K562 (cell line): ENCODE data around the gene F13B. TPM values are rescaled to one million over a fixed set of nuclear protein-coding genes. Genes with fewer than 3 reads are reported as not detected.

Source experiments
- ADNP ChIP-seq: fragments of 200-800 bp; sonication (Bioruptor generic); IDR thresholded peaks from 2 replicates; pipeline ENCODE4 v1.6.1; 2016; ENCODE audit warnings: missing genetic modification characterization, missing compliant biosample characterization
- CREM ChIP-seq: IDR thresholded peaks from 2 replicates; pipeline ENCODE4 v1.6.1; 2014; ENCODE audit warnings: antibody characterized with exemption, low read depth
- ZNF778 ChIP-seq: fragments of 450-650 bp; formaldehyde crosslinking; IDR thresholded peaks from 2 replicates; pipeline ENCODE4 v1.4.0; 2020; ENCODE audit warnings: mild to moderate bottlenecking, moderate library complexity
- polyA plus RNA-seq, 8 experiments: library from polyadenylated mRNA; depleted of rRNA in 4 of 8; stranded (reverse) in 5 of 8; unstranded in 3 of 8; fragments of >200 nt; fragmentation: Nextera tagmentation in 2 of 8; fragmentation: Illumina TruSeq in 1 of 8; extraction: Ambion mirVana in 2 of 8; extraction: Trizol in 1 of 8; gene quantifications; 2 replicates each; pipeline versions ENCODE4 v1.2.1 to v1.2.3, GENCODE V29; 2011 to 2014; ENCODE audit warnings: inconsistent platforms in 1 of 8, missing spikeins in 1 of 8
- total RNA-seq, 7 experiments: library from RNA; depleted of rRNA in 6 of 7; stranded (reverse); fragments of >200 nt in 6 of 7; fragmentation: Illumina TruSeq in 2 of 7; extraction: Trizol in 2 of 7; gene quantifications; 2 replicates each; pipeline versions ENCODE4 v1.2.1 to v1.2.3, GENCODE V29; 2011 to 2021; ENCODE audit warnings: low replicate concordance in 1 of 7
- TF ChIP-seq, protein P1 (sequence below): sonication (generic); formaldehyde crosslinking; IDR thresholded peaks from 2 replicates; pipeline ENCODE4 v1.8.1; 2023; ENCODE audit warnings: missing genetic modification reagents, mild to moderate bottlenecking, borderline replicate concordance

Gene F13B
- total and polyA plus RNA-seq, 9 of the 15 experiments (the other 6 are each of a cell fraction or from before 2014, with no cell fraction given) = not detected

DNA sequence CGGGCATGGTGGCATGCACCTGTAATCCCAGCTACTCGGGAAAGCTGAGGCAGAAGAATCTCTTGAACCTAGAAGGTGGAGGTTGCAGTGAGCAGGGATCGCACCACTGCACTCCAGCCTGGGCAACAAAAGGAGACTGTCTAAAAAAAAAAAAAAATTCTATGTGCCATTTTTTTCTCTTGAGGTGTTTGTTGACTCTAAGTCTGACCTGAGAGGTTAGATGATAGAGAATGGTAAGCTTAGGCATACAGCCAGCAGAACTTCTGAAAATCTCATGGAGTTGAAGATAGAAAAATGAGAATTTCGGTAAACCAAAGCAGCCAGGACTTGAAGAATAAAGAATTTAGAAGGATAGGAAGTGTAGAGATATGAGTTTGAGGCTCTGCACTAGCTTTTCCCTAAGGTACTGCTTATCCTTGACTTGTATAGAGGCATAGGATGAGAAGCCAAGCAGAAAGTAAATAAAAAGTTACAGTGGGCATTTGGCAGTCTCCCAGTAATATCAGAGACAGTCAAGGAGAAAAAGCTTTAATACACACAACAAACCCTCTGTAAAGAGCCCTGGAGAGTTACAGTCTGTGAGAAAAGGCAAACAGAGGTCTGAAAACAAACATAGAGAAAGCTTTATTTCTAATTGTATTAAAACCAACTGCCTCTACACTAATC lies 24.3 kb downstream of the F13B start (continued):
- TF ChIP-seq, protein P1, sequence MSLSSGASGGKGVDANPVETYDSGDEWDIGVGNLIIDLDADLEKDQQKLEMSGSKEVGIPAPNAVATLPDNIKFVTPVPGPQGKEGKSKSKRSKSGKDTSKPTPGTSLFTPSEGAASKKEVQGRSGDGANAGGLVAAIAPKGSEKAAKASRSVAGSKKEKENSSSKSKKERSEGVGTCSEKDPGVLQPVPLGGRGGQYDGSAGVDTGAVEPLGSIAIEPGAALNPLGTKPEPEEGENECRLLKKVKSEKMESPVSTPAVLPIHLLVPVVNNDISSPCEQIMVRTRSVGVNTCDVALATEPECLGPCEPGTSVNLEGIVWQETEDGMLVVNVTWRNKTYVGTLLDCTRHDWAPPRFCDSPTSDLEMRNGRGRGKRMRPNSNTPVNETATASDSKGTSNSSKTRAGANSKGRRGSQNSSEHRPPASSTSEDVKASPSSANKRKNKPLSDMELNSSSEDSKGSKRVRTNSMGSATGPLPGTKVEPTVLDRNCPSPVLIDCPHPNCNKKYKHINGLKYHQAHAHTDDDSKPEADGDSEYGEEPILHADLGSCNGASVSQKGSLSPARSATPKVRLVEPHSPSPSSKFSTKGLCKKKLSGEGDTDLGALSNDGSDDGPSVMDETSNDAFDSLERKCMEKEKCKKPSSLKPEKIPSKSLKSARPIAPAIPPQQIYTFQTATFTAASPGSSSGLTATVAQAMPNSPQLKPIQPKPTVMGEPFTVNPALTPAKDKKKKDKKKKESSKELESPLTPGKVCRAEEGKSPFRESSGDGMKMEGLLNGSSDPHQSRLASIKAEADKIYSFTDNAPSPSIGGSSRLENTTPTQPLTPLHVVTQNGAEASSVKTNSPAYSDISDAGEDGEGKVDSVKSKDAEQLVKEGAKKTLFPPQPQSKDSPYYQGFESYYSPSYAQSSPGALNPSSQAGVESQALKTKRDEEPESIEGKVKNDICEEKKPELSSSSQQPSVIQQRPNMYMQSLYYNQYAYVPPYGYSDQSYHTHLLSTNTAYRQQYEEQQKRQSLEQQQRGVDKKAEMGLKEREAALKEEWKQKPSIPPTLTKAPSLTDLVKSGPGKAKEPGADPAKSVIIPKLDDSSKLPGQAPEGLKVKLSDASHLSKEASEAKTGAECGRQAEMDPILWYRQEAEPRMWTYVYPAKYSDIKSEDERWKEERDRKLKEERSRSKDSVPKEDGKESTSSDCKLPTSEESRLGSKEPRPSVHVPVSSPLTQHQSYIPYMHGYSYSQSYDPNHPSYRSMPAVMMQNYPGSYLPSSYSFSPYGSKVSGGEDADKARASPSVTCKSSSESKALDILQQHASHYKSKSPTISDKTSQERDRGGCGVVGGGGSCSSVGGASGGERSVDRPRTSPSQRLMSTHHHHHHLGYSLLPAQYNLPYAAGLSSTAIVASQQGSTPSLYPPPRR = no peak
- TF ChIP-seq CREM (no peak), ADNP (no peak), ZNF778 (CRISPR knock-in tag) (no peak)
